H9 (cell line): Measurements from ENCODE around the gene COQ8A. TPM values are rescaled to one million over a fixed set of nuclear protein-coding genes. Genes with fewer than 3 reads are reported as not detected.

Experiments
- DNase-seq: peaks from one replicate; pipeline ENCODE4 v3.0.0-alpha.2; 2017
- H2AFZ ChIP-seq: one replicate; pipeline ENCODE4 v1.6.1; 2013; ENCODE audit warnings: mild to moderate bottlenecking, low read length, control low read depth, moderate library complexity
- H2AK5ac ChIP-seq: 2 replicates; pipeline ENCODE4 v1.6.1; 2013; ENCODE audit warnings: low read length, control low read depth, mixed read lengths; ENCODE audit not compliant: insufficient read length
- H2BK120ac ChIP-seq: one replicate; pipeline ENCODE4 v1.6.1; 2013; ENCODE audit warnings: low read depth, mild to moderate bottlenecking, low read length, control low read depth, inconsistent platforms; ENCODE audit not compliant: poor library complexity, severe bottlenecking
- H2BK12ac ChIP-seq: 2 replicates; pipeline ENCODE4 v1.6.1; 2013; ENCODE audit warnings: low read length, control low read depth, mixed read lengths, low read depth; ENCODE audit not compliant: insufficient read length
- H2BK15ac ChIP-seq: 2 replicates; pipeline ENCODE4 v1.6.1; 2013; ENCODE audit warnings: low read depth, low read length, control low read depth
- H2BK20ac ChIP-seq: one replicate; pipeline ENCODE4 v1.6.1; 2013; ENCODE audit warnings: low read depth, mild to moderate bottlenecking, low read length, control low read depth, inconsistent platforms; ENCODE audit not compliant: poor library complexity, severe bottlenecking
- H2BK5ac ChIP-seq: 2 replicates; pipeline ENCODE4 v1.6.1; 2013; ENCODE audit warnings: low read length, control low read depth, mixed read lengths; ENCODE audit not compliant: insufficient read length
- H3K14ac ChIP-seq: 2 replicates; pipeline ENCODE4 v1.6.1; 2013; ENCODE audit warnings: low read length, control low read depth; ENCODE audit not compliant: insufficient read depth
- H3K18ac ChIP-seq: 2 replicates; pipeline ENCODE4 v1.6.1; 2013; ENCODE audit warnings: low read depth, mild to moderate bottlenecking, mixed read lengths, low read length, control low read depth; ENCODE audit not compliant: insufficient read length
- H3K23ac ChIP-seq: 2 replicates; pipeline ENCODE4 v1.6.1; 2013; ENCODE audit warnings: low read length, control low read depth, mixed read lengths, low read depth; ENCODE audit not compliant: insufficient read length
- H3K23me2 ChIP-seq: 2 replicates; pipeline ENCODE4 v1.6.1; 2013; ENCODE audit warnings: low read depth, mild to moderate bottlenecking, mixed read lengths, low read length, control low read depth; ENCODE audit not compliant: insufficient read length, poor library complexity, severe bottlenecking
- H3K27ac ChIP-seq: 2 replicates; pipeline ENCODE4 v1.5.1; 2013; ENCODE audit warnings: low read length, control low read depth, mixed read lengths, low read depth; ENCODE audit not compliant: insufficient read length
- H3K27me3 ChIP-seq: 2 replicates; pipeline ENCODE4 v1.6.1; 2013; ENCODE audit warnings: low read length, control low read depth, inconsistent platforms; ENCODE audit not compliant: insufficient read depth
- H3K4ac ChIP-seq: 2 replicates; pipeline ENCODE4 v1.6.1; 2013; ENCODE audit warnings: low read depth, mild to moderate bottlenecking, control low read depth, inconsistent platforms, low read length, moderate library complexity
- H3K4me1 ChIP-seq: 2 replicates; pipeline ENCODE4 v1.6.1; 2013; ENCODE audit warnings: low read length, control low read depth, inconsistent platforms; ENCODE audit not compliant: insufficient read depth
- H3K4me2 ChIP-seq: 2 replicates; pipeline ENCODE4 v1.6.1; 2013; ENCODE audit warnings: low read length, control low read depth, mixed read lengths; ENCODE audit not compliant: insufficient read length, insufficient read depth
- H3K56ac ChIP-seq: 2 replicates; pipeline ENCODE4 v1.6.1; 2013; ENCODE audit warnings: low read depth, mild to moderate bottlenecking, mixed read lengths, low read length, control low read depth; ENCODE audit not compliant: insufficient read length
- H3K79me1 ChIP-seq: 2 replicates; pipeline ENCODE4 v1.6.1; 2013; ENCODE audit warnings: low read depth, mild to moderate bottlenecking, moderate library complexity, low read length, control low read depth, inconsistent platforms; ENCODE audit not compliant: insufficient read depth, poor library complexity, severe bottlenecking
- H3K79me2 ChIP-seq: 2 replicates; pipeline ENCODE4 v1.6.1; 2013; ENCODE audit warnings: low read length, control low read depth, inconsistent platforms; ENCODE audit not compliant: insufficient read depth
- H3K9ac ChIP-seq: 2 replicates; pipeline ENCODE4 v1.6.1; 2013; ENCODE audit warnings: low read length, control low read depth, mixed read lengths; ENCODE audit not compliant: insufficient read length; ENCODE audit errors: extremely low read depth
- H3K9me3 ChIP-seq: one replicate; pipeline ENCODE4 v1.6.1; 2013; ENCODE audit warnings: low read depth, low read length, inconsistent platforms; ENCODE audit not compliant: control insufficient read depth
- H3T11ph ChIP-seq: one replicate; pipeline ENCODE4 v1.6.1; 2013; ENCODE audit warnings: mild to moderate bottlenecking, low read length, control low read depth, inconsistent platforms
- H4K20me1 ChIP-seq: one replicate; pipeline ENCODE4 v1.6.1; 2013; ENCODE audit not compliant: control insufficient read depth, insufficient read length, insufficient read depth
- H4K5ac ChIP-seq: 2 replicates; pipeline ENCODE4 v1.6.1; 2013; ENCODE audit warnings: low read depth, mild to moderate bottlenecking, mixed read lengths, low read length, control low read depth; ENCODE audit not compliant: insufficient read length
- H4K8ac ChIP-seq: replicated peaks from 2 replicates; pipeline ENCODE4 v1.6.1; 2013; ENCODE audit warnings: low read length, control low read depth, mixed read lengths, low read depth; ENCODE audit not compliant: insufficient read length
- H4K91ac ChIP-seq: 2 replicates; pipeline ENCODE4 v1.6.1; 2013; ENCODE audit warnings: low read depth, mild to moderate bottlenecking, moderate library complexity, mixed read lengths, low read length, control low read depth; ENCODE audit not compliant: insufficient read length
- H3K27ac Mint-ChIP-seq, 3 experiments: 2 replicates in 2 of 3; 3 replicates in 1 of 3; pipeline ENCODE4 v1.8.0; 2020 to 2021; ENCODE audit warnings: mixed read lengths in 3 of 3, mild to moderate bottlenecking in 1 of 3, moderate library complexity in 1 of 3
- H3K27me3 Mint-ChIP-seq: 2 replicates; pipeline ENCODE4 v1.8.0; 2021; ENCODE audit warnings: low read depth, mild to moderate bottlenecking, moderate library complexity, mixed read lengths
- H3K36me3 Mint-ChIP-seq, 3 experiments: 2 replicates in 2 of 3; 3 replicates in 1 of 3; pipeline ENCODE4 v1.8.0; 2020 to 2021; ENCODE audit warnings: low read depth in 3 of 3, mixed read lengths in 3 of 3; ENCODE audit not compliant: insufficient read depth in 1 of 3
- H3K4me1 Mint-ChIP-seq, 2 experiments: 2 replicates each; pipeline ENCODE4 v1.8.0; 2020; ENCODE audit warnings: mixed read lengths in 2 of 2
- H3K4me3 Mint-ChIP-seq, 2 experiments: 2 replicates in 1 of 2; 3 replicates in 1 of 2; pipeline ENCODE4 v1.8.0; 2020 to 2021; ENCODE audit warnings: mild to moderate bottlenecking in 2 of 2, mixed read lengths in 2 of 2, moderate library complexity in 1 of 2
- H3K9me3 Mint-ChIP-seq, 2 experiments: 2 replicates in 1 of 2; 3 replicates in 1 of 2; pipeline ENCODE4 v1.8.0; 2020; ENCODE audit warnings: mild to moderate bottlenecking in 2 of 2, mixed read lengths in 2 of 2, moderate library complexity in 1 of 2
- CTCF ChIP-seq: fragments of 200-600 bp; sonication (generic); conservative IDR thresholded peaks from 3 replicates; pipeline ENCODE4 v1.8.0; 2021; ENCODE audit warnings: antibody characterized with exemption, mild to moderate bottlenecking
- WGBS: extraction: QIAGEN DNeasy Blood & Tissue Kit; methylation state at CpG from one replicate; pipeline ENCODE4 v1.1.7; 2013; ENCODE audit warnings: missing lambda C conversion rate, low lambda C conversion rate, mixed read lengths; ENCODE audit not compliant: insufficient read length; ENCODE audit errors: extremely low coverage; 5-methylcytosine and 5-hydroxymethylcytosine counted together
- total RNA-seq: library from RNA; stranded (reverse); gene quantifications from 2 replicates; pipeline ENCODE4 v1.2.1, GENCODE V29; 2021

Gene COQ8A
- total RNA-seq, 1 experiment from 2014 or later: 26.0 TPM

DNA sequence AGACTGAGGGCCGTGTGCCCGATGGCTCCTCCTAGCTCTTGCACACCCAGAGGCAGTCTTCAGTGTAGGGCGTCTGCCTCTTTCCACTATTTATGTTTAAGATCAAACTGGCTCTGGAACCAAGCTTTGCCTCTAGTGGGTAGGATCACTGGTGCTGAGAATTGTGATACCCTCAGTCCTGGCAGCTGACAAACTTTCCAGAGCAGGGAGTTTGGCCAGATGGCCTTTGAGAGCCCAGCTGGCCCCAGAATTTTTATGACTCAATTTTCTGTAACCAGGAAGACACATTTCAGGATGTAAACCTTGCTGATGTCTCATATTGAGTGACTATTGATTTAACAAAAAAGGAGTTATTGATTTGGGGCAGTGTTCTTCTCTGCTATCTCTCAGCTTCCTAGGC is 6.7 kb downstream of the COQ8A start:
- Histone ChIP-seq H2BK5ac (no peak overlapping the region), H4K20me1 (no peaks in the 10 kb centered on the region), H3K9ac (no peak overlapping the region), H2BK12ac (no peak overlapping the region), H2AFZ (no peak overlapping the region), H3K79me2 (no peaks in the 10 kb centered on the region), H2BK20ac (no peak overlapping the region), H3K9me3 (no peaks in the 10 kb centered on the region), H2AK5ac (no peak overlapping the region), H3K4ac (no peak overlapping the region), H3K23ac (no peak overlapping the region), H3K18ac (no peak overlapping the region), H3K79me1 (peaks cover 5% of the 10 kb centered on the region), H3K27ac (no peak overlapping the region), H4K5ac (no peak overlapping the region), H3K56ac (no peak overlapping the region), H2BK120ac (no peak overlapping the region), H3K4me1 (peaks cover 7% of the 10 kb centered on the region), H2BK15ac (no peak overlapping the region), H4K91ac (no peak overlapping the region), H3K14ac (no peak overlapping the region), H3K27me3 (no peaks in the 10 kb centered on the region), H4K8ac (no peak overlapping the region), H3T11ph (no peak overlapping the region), H3K4me2 (no peak overlapping the region), H3K23me2 (no peaks in the 10 kb centered on the region)
- DNase-seq: no peak
- peaks cover 44 to 53% of the 10 kb centered on the region in 2 experiments for H3K4me1 Mint-ChIP-seq
- H3K27ac Mint-ChIP-seq: no peak overlapping the region
- no peak overlapping the region for H3K4me3 Mint-ChIP-seq
- H3K36me3 Mint-ChIP-seq: peaks cover 3 to 7% (median 5%) of the 10 kb centered on the region in 3 experiments; a peak in 6 of 7 replicates
- peaks cover 2 to 4% of the 10 kb centered on the region in 2 experiments; a peak in 1 of 5 replicates for H3K9me3 Mint-ChIP-seq
- H3K27me3 Mint-ChIP-seq: no peaks in the 10 kb centered on the region; the same call in 1 of the 2 replicates
- no CpG with 5 or more reads among the region's 3 CpGs for WGBS
- no peak for TF ChIP-seq CTCF
